Ishikawa (cell line): ENCODE measurements around the gene OVOL3.

Experiments
- CEBPB ChIP-seq: IDR thresholded peaks from 2 replicates; pipeline ENCODE4 v1.6.1; 2012
- CREB1 ChIP-seq: IDR thresholded peaks from 2 replicates; pipeline ENCODE4 v1.6.1; 2012; ENCODE audit warnings: low read depth
- EGR1 ChIP-seq: IDR thresholded peaks from 2 replicates; pipeline ENCODE4 v1.6.1; 2012
- EP300 ChIP-seq: IDR thresholded peaks from 2 replicates; pipeline ENCODE4 v1.6.1; 2012; ENCODE audit warnings: borderline replicate concordance
- FOXM1 ChIP-seq: IDR thresholded peaks from 2 replicates; pipeline ENCODE4 v1.6.1; 2012; ENCODE audit warnings: low read depth, borderline replicate concordance
- NFIC ChIP-seq: IDR thresholded peaks from 2 replicates; pipeline ENCODE4 v1.6.1; 2012
- RAD21 ChIP-seq: IDR thresholded peaks from 2 replicates; pipeline ENCODE4 v1.6.1; 2012; ENCODE audit warnings: low read depth
- TAF1 ChIP-seq: IDR thresholded peaks from 2 replicates; pipeline ENCODE4 v1.6.1; 2012; ENCODE audit warnings: low read depth, mild to moderate bottlenecking
- TCF12 ChIP-seq: IDR thresholded peaks from 2 replicates; pipeline ENCODE4 v1.6.1; 2012; ENCODE audit warnings: low read depth
- TEAD4 ChIP-seq: IDR thresholded peaks from 2 replicates; pipeline ENCODE4 v1.6.1; 2012
- YY1 ChIP-seq: IDR thresholded peaks from 2 replicates; pipeline ENCODE4 v1.6.1; 2012; ENCODE audit warnings: low read depth
- ZBTB7A ChIP-seq: IDR thresholded peaks from 2 replicates; pipeline ENCODE4 v1.6.1; 2012; ENCODE audit warnings: low read depth
- TF ChIP-seq, protein P1 (sequence below): IDR thresholded peaks from 2 replicates; pipeline ENCODE4 v1.6.1; 2012; ENCODE audit warnings: low read depth, mild to moderate bottlenecking
- TF ChIP-seq, protein P2 (sequence below): IDR thresholded peaks from 2 replicates; pipeline ENCODE4 v1.6.1; 2012
- TF ChIP-seq, protein P3 (sequence below): IDR thresholded peaks from 2 replicates; pipeline ENCODE4 v1.6.1; 2012

The OVOL3 gene

DNA sequence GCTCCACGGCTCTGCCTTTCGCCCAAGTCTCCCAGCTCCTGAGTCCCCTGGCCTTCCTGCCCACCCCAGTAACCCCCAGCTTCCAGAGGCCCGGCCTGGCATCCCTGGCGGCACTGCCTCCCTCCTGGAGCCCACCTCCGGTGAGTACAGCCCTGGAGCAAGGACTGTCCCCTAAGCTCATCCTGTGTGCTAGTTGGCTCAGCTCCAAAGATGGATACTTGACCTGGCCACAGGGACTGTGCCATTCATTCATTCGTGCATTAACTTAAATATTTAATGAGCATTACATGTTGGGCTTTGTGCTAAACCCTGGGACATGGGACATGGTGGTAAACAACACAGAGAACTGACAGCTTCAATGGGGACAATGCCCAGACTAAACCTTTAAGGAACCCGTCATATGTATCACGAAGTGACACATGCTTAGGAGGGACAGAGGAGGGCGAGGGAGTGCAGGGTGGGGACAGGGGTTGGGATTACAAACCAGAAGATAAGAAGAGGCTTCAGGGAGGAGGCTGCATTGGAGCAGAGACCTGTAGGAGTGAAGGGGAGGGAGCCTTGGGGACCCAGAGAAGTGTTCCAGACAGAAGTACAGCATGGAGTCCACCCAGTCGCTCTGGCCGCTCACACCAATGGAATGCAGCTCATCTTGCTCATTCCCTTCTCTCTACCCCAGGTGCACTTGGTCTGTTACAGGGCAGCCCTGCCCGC, 6.9 kb upstream of the OVOL3 start:
- TF ChIP-seq CEBPB: no peak
- TF ChIP-seq TEAD4: no peak
- no peak for TF ChIP-seq ZBTB7A
- no peak for TF ChIP-seq EP300
- TF ChIP-seq NFIC: no peak

DNA sequence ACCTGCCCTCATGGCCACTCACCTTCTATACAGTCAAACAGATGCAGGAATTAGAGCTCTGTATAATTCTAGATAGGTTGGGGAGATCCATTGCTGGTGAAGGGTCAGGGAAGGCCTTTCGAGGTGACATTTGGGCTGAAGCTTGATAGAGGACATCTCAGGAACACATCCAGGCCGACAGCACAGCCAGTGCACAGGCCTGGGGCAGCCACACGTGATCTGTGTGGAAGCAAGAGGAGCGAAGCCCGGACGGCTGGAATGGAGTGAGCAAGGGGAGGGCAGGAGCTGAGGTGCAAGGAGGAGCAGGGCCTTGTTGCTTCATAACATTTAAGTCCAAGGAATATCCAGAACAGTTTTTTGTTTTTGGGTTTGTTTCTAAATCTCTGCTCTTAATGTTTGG, 4.5 kb upstream of the OVOL3 start:
- TF ChIP-seq RAD21: no peak
- no peak for TF ChIP-seq FOXM1
- TF ChIP-seq, protein P1, sequence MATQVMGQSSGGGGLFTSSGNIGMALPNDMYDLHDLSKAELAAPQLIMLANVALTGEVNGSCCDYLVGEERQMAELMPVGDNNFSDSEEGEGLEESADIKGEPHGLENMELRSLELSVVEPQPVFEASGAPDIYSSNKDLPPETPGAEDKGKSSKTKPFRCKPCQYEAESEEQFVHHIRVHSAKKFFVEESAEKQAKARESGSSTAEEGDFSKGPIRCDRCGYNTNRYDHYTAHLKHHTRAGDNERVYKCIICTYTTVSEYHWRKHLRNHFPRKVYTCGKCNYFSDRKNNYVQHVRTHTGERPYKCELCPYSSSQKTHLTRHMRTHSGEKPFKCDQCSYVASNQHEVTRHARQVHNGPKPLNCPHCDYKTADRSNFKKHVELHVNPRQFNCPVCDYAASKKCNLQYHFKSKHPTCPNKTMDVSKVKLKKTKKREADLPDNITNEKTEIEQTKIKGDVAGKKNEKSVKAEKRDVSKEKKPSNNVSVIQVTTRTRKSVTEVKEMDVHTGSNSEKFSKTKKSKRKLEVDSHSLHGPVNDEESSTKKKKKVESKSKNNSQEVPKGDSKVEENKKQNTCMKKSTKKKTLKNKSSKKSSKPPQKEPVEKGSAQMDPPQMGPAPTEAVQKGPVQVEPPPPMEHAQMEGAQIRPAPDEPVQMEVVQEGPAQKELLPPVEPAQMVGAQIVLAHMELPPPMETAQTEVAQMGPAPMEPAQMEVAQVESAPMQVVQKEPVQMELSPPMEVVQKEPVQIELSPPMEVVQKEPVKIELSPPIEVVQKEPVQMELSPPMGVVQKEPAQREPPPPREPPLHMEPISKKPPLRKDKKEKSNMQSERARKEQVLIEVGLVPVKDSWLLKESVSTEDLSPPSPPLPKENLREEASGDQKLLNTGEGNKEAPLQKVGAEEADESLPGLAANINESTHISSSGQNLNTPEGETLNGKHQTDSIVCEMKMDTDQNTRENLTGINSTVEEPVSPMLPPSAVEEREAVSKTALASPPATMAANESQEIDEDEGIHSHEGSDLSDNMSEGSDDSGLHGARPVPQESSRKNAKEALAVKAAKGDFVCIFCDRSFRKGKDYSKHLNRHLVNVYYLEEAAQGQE: no peak
- TF ChIP-seq ZBTB7A: no peak

DNA sequence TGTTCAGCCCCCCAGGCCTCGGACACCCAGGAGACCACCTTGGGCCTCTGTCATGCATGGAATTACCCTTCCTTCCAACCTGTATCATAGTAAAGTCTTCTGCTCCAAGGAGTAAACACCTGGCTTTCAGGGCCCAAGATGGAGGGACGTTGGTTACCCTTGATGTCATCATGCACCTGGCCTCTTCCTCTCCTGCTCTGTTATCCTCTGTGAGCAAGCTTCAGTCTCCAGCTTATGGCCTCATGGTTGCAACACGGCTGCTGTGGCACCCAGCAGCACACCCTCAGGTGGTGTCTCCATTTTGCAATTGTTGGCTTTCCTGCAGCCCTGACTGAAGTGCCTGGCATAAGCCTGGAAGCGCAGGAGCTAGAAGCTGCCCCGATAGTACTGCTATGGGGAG, 4.0 kb upstream of the OVOL3 start:
- TF ChIP-seq RAD21 (no peak), EP300 (no peak), YY1 (no peak), CEBPB (no peak), FOXM1 (no peak), NFIC (no peak), TEAD4 (no peak), ZBTB7A (no peak), CREB1 (no peak), TCF12 (no peak), TAF1 (no peak), EGR1 (no peak)
- TF ChIP-seq, protein P2, sequence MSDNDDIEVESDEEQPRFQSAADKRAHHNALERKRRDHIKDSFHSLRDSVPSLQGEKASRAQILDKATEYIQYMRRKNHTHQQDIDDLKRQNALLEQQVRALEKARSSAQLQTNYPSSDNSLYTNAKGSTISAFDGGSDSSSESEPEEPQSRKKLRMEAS: no peak
- TF ChIP-seq, protein P1: no peak
- TF ChIP-seq, protein P3, sequence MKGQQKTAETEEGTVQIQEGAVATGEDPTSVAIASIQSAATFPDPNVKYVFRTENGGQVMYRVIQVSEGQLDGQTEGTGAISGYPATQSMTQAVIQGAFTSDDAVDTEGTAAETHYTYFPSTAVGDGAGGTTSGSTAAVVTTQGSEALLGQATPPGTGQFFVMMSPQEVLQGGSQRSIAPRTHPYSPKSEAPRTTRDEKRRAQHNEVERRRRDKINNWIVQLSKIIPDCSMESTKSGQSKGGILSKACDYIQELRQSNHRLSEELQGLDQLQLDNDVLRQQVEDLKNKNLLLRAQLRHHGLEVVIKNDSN: no peak

DNA sequence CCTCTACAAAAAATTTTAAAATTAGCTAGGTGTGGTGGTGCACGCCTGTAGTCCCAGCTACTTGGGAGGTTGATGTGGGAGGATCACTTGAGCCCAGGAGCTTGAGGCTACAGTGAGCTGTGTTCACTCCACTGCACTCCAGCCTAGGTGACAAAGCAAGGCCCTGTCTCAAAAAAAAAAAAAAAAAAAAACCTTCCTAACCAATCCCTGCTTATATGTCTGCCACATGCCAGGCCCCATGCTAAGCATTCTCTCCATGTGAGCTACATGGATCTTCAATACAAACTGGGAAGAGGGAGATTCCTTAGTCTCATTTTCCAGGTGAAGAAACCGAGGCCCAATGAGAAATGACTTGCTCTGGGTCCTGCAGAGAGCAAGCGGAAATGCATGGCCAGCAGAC, 2.3 kb upstream of the OVOL3 start:
- TF ChIP-seq NFIC (no peak), EP300 (no peak), TCF12 (no peak), RAD21 (no peak), TAF1 (no peak), CEBPB (no peak), FOXM1 (no peak), EGR1 (no peak), CREB1 (no peak), ZBTB7A (no peak), TEAD4 (no peak)
- TF ChIP-seq, protein P3: no peak
- TF ChIP-seq, protein P1: no peak

DNA sequence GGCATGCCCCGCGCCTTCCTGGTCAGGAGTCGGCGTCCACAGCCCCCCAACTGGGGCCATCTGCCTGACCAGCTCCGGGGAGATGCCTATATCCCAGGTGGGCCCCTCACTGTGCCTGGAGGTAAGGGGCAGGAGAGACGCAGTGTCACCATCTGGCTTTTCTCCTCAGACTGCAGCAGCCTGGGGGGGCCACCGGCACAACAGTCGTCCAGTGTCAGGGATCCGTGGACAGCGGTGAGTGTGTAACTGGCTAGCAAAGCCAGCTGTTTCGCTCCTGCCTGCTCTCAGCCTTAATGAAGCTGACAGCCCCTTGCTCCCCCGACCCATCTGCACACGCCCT, 227 bp downstream of the OVOL3 start:
- no peak for TF ChIP-seq EP300
- TF ChIP-seq CREB1: no peak
- TF ChIP-seq RAD21: no peak
- TF ChIP-seq EGR1: no peak
- no peak for TF ChIP-seq NFIC
- no peak for TF ChIP-seq FOXM1
- no peak for TF ChIP-seq ZBTB7A
- TF ChIP-seq, protein P1: no peak
- TF ChIP-seq, protein P3: no peak
- TF ChIP-seq TCF12: no peak
- TF ChIP-seq TAF1: no peak
- TF ChIP-seq YY1: no peak
